ENCODE data around the gene ZNF750.

- TF ChIP-seq POLR2A (IDR thresholded peaks at IDR 0.05) (no peak), CTCF (IDR thresholded peaks at IDR 0.05) (no peak), POLR2AphosphoS5 (IDR thresholded peaks at IDR 0.05) (no peak), EP300 (IDR thresholded peaks at IDR 0.05) (no peak)
Measured at GRCh38 chr17:82822281-82822680, 17.5 kb downstream of the ZNF750 start.

Data from suprapubic skin (tissue), 4 donors.